HepG2 (cell line): ENCODE measurements around the gene PLXNA1. TPM values are rescaled to one million over a fixed set of nuclear protein-coding genes. Genes with fewer than 3 reads are reported as not detected.

Experiments
- ATAC-seq: fragments of 200-7000 bp; cut with Tn5 transposase; 3 replicates; pipeline ENCODE4 v1.9.1; 2020; ENCODE audit warnings: mild to moderate bottlenecking, moderate library complexity
- BruUV-seq: library from RNA; stranded (reverse); fragments of 400-500 nt; replicated peaks from 2 replicates; lab custom pipeline; 2021; lab: Mats Ljungman, UMichigan
- CTCF ChIA-PET: fragments of 300-600 bp; formaldehyde crosslinking; extraction: SDS; loops from one replicate; lab custom pipeline; 2021; ENCODE audit warnings: low total read pairs, inconsistent platforms, low intra/inter-chr PET ratio; lab: Yijun Ruan, JAX
- POLR2A ChIA-PET: fragments of 350-600 bp; sonication (Branson Sonifier 250); formaldehyde crosslinking; loops from one replicate; lab custom pipeline; 2020; ENCODE audit warnings: antibody characterized with exemption, inconsistent platforms; lab: Yijun Ruan, JAX
- DNase-seq: peaks from one replicate; pipeline ENCODE4 v3.0.0-alpha.2; 2015; ENCODE audit warnings: low spot score
- FAIRE-seq: peaks from 3 replicates; lab custom pipeline; 2011; peaks lifted over from hg19 to GRCh38; lab: Jason Lieb, UNC
- H2AFZ ChIP-seq: one replicate; pipeline ENCODE4 v1.6.1; 2011; ENCODE audit warnings: low read length, inconsistent platforms
- H3K27ac ChIP-seq: fragments of 300-600 bp; 3 replicates; pipeline ENCODE4 v1.8.0; 2011; ENCODE audit warnings: mixed run types, mild to moderate bottlenecking, mixed read lengths, low read length, inconsistent platforms; ENCODE audit not compliant: insufficient read depth; ENCODE audit errors: extremely low read length
- H3K27me3 ChIP-seq, 2 experiments: fragments of 200-600 bp in 1 of 2; 2 replicates in 1 of 2; 3 replicates in 1 of 2; pipeline versions ENCODE4 v1.6.0 to v1.8.0; 2011; ENCODE audit warnings: low read length in 2 of 2, mild to moderate bottlenecking in 2 of 2, moderate library complexity in 2 of 2, inconsistent platforms in 1 of 2; ENCODE audit not compliant: insufficient read depth in 2 of 2, control insufficient read depth in 1 of 2
- H3K36me3 ChIP-seq, 2 experiments: fragments of 200-600 bp in 1 of 2; replicated peaks in 1 of 2; 2 replicates in 1 of 2; 3 replicates in 1 of 2; pipeline versions ENCODE4 v1.5.1 to v1.8.0; 2011; ENCODE audit warnings: low read length in 2 of 2, inconsistent platforms in 1 of 2; ENCODE audit not compliant: insufficient read depth in 2 of 2, control insufficient read depth in 1 of 2
- H3K4me1 ChIP-seq: 2 replicates; pipeline ENCODE4 v1.5.1; 2012; ENCODE audit warnings: low read length, inconsistent platforms; ENCODE audit not compliant: insufficient read depth
- H3K4me2 ChIP-seq: 2 replicates; pipeline ENCODE4 v1.6.0; 2011; ENCODE audit warnings: low read depth, low read length, inconsistent platforms
- H3K4me3 ChIP-seq, 3 experiments: fragments of 200-600 bp in 1 of 3; sonication (generic), shearing (Covaris generic) in 1 of 3; replicated peaks in 1 of 3; 2 replicates each; pipeline ENCODE4 v1.5.1; 2011 to 2016; ENCODE audit warnings: low read length in 3 of 3, inconsistent platforms in 2 of 3, low read depth in 2 of 3, mild to moderate bottlenecking in 2 of 3, control low read depth in 1 of 3, mixed read lengths in 1 of 3; ENCODE audit not compliant: insufficient read depth in 1 of 3
- H3K79me2 ChIP-seq: one replicate; pipeline ENCODE4 v1.6.1; 2011; ENCODE audit warnings: low read length, inconsistent platforms; ENCODE audit not compliant: insufficient read depth
- H3K9ac ChIP-seq: 2 replicates; pipeline ENCODE4 v1.6.0; 2011; ENCODE audit warnings: mild to moderate bottlenecking, low read depth, low read length, inconsistent platforms; ENCODE audit not compliant: insufficient read depth
- H3K9me3 ChIP-seq: 2 replicates; pipeline ENCODE4 v1.5.1; 2012; ENCODE audit warnings: mild to moderate bottlenecking, low read length
- H4K20me1 ChIP-seq: 2 replicates; pipeline ENCODE4 v1.6.0; 2011; ENCODE audit warnings: inconsistent platforms, mild to moderate bottlenecking, low read length, moderate library complexity; ENCODE audit not compliant: insufficient read depth
- BHLHE40 ChIP-seq: IDR thresholded peaks from 2 replicates; pipeline ENCODE4 v1.6.1; 2011; ENCODE audit warnings: low read length, improper control_type of control experiment
- ERF ChIP-seq: IDR thresholded peaks from 2 replicates; pipeline ENCODE4 v1.6.1; 2018; ENCODE audit warnings: missing biosample characterization, missing genetic modification reagents
- MLLT10 ChIP-seq: sonication (generic); formaldehyde crosslinking; IDR thresholded peaks from 2 replicates; pipeline ENCODE4 v1.4.0; 2020; ENCODE audit warnings: missing genetic modification reagents
- MTF1 ChIP-seq: sonication (generic); formaldehyde crosslinking; IDR thresholded peaks from 2 replicates; pipeline ENCODE4 v1.5.0; 2020; ENCODE audit warnings: missing genetic modification reagents
- MTF2 ChIP-seq: sonication (generic); formaldehyde crosslinking; IDR thresholded peaks from 2 replicates; pipeline ENCODE4 v1.5.0; 2020; ENCODE audit warnings: missing genetic modification reagents, borderline replicate concordance
- NPAS2 ChIP-seq: sonication (generic); formaldehyde crosslinking; IDR thresholded peaks from 2 replicates; pipeline ENCODE4 v1.8.0; 2022; ENCODE audit warnings: mild to moderate bottlenecking, missing genetic modification reagents, borderline replicate concordance
- POLR2A ChIP-seq, 2 experiments: IDR thresholded peaks; 2 replicates each; pipeline ENCODE4 v1.6.1; 2011; ENCODE audit warnings: low read depth in 2 of 2, low read length in 2 of 2, mild to moderate bottlenecking in 1 of 2, moderate library complexity in 1 of 2; ENCODE audit not compliant: insufficient read depth in 1 of 2
- RCOR2 ChIP-seq: IDR thresholded peaks from 2 replicates; pipeline ENCODE4 v1.6.1; 2016; ENCODE audit warnings: missing biosample characterization, missing genetic modification reagents
- SMAD1 ChIP-seq: sonication (generic); formaldehyde crosslinking; IDR thresholded peaks from 2 replicates; pipeline ENCODE4 v1.4.0; 2020; ENCODE audit warnings: missing genetic modification reagents, low read depth, mild to moderate bottlenecking, borderline replicate concordance
- YEATS4 ChIP-seq: sonication (generic); formaldehyde crosslinking; IDR thresholded peaks from 2 replicates; pipeline ENCODE4 v1.4.0; 2020; ENCODE audit warnings: missing genetic modification reagents, borderline replicate concordance
- ZFX ChIP-seq: sonication (generic); formaldehyde crosslinking; IDR thresholded peaks from 2 replicates; pipeline ENCODE4 v1.4.0; 2020; ENCODE audit warnings: mild to moderate bottlenecking, low read depth, missing genetic modification reagents, moderate library complexity
- ZFY ChIP-seq: sonication (generic); formaldehyde crosslinking; IDR thresholded peaks from 2 replicates; pipeline ENCODE4 v1.4.0; 2020; ENCODE audit warnings: missing genetic modification reagents
- ZIK1 ChIP-seq: sonication (generic); formaldehyde crosslinking; IDR thresholded peaks from 2 replicates; pipeline ENCODE4 v1.5.0; 2020; ENCODE audit warnings: mild to moderate bottlenecking, low read depth, missing genetic modification reagents, borderline replicate concordance
- ZNF468 ChIP-seq: sonication (generic); formaldehyde crosslinking; IDR thresholded peaks from 2 replicates; pipeline ENCODE4 v1.8.0; 2022; ENCODE audit warnings: mild to moderate bottlenecking, moderate library complexity, missing genetic modification reagents
- ZNF629 ChIP-seq: sonication (generic); formaldehyde crosslinking; conservative IDR thresholded peaks from 2 replicates; pipeline ENCODE4 v1.5.0; 2020; ENCODE audit warnings: missing genetic modification reagents
- WGBS: methylation state at CpG from one replicate; pipeline ENCODE4 v1.1.6; 2017; ENCODE audit warnings: low lambda C conversion rate; 5-methylcytosine and 5-hydroxymethylcytosine counted together
- in situ Hi-C: cut with HindIII; loops from 2 replicates; pipeline ENCODE4 v1.10.0; 2017; ENCODE audit warnings: low pct_unique_long_range_greater_than_20kb; ENCODE audit not compliant: extremely low pct_ligation_motif_present
- intact Hi-C: fragments of 100-400 bp; cut with micrococcal nuclease; formaldehyde crosslinking; loops from one replicate; pipeline ENCODE4 v1.10.0; 2022; ENCODE audit not compliant: unreplicated experiment
- polyA plus RNA-seq, 8 experiments: library from polyadenylated mRNA; depleted of rRNA in 3 of 8; stranded (reverse) in 7 of 8; unstranded in 1 of 8; fragments of >200 nt; fragmentation: Illumina TruSeq in 4 of 8; extraction: Trizol in 4 of 8; gene quantifications; 2 replicates each; pipeline versions ENCODE4 v1.2.1 to v1.2.3, GENCODE V29; 2011 to 2016; ENCODE audit warnings: low read depth in 4 of 8, missing spikeins in 1 of 8, mixed read lengths in 1 of 8; ENCODE audit not compliant: insufficient read depth in 1 of 8
- total RNA-seq, 5 experiments: library from RNA; depleted of rRNA; stranded (reverse); fragments of >200 nt; fragmentation: Illumina TruSeq; extraction: Trizol; gene quantifications; 2 replicates each; pipeline ENCODE4 v1.2.3, GENCODE V29; 2016; ENCODE audit warnings: low read depth in 1 of 5
- TF ChIP-seq, protein P1 (sequence below): sonication (generic); formaldehyde crosslinking; IDR thresholded peaks from 2 replicates; pipeline ENCODE4 v1.4.0; 2020; ENCODE audit warnings: missing genetic modification reagents, mild to moderate bottlenecking, borderline replicate concordance
- TF ChIP-seq, protein P2 (sequence below): sonication (generic); formaldehyde crosslinking; IDR thresholded peaks from 2 replicates; pipeline ENCODE4 v1.5.0; 2020; ENCODE audit warnings: mild to moderate bottlenecking, missing genetic modification reagents, moderate library complexity
- TF ChIP-seq, protein P3 (sequence below): sonication (generic); formaldehyde crosslinking; IDR thresholded peaks from 2 replicates; pipeline ENCODE4; 2020; ENCODE audit warnings: missing genetic modification reagents, mild to moderate bottlenecking, borderline replicate concordance
- TF ChIP-seq, protein P4 (sequence below): sonication (generic); formaldehyde crosslinking; IDR thresholded peaks from 2 replicates; pipeline ENCODE4 v1.9.0; 2021; ENCODE audit warnings: missing genetic modification reagents, borderline replicate concordance

Gene PLXNA1
- total and polyA plus RNA-seq, 2 of the 13 experiments (the other 11 are each of a cell fraction or from before 2014, with no cell fraction given): 16.6 to 18.2 TPM

DNA sequence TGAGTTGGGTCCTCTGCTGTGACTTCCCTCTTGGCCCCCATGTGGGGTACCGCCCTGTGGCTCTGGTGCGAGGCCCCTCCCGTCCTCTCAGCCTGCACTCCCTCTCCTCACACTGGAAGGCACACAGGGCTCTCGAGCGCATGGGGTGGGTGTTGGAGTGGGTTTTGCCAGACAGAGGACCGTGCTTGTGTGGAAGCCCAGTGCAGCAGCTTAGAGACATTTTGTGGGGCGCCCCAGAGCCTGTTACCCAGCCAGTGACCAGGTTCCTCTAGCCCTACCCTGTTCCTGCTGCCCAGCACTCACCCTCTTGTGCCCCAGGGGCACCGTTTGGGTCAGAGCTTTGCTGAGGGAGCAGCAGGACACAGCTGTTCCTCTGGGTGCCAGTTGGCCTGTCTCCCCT is 9.9 kb downstream of the PLXNA1 start:
- DNase-seq (no peak), ATAC-seq (no peak), FAIRE-seq (no peak)
- in situ Hi-C loops: no loop called here
- WGBS: 100% methylated on average over 5 of the region's 8 CpGs
- CTCF ChIA-PET: no interaction called here
- Histone ChIP-seq H3K36me3 (peaks cover 21 to 24% of the 10 kb centered on the region in 2 experiments; a peak in 4 of 5 replicates), H3K4me2 (no peak overlapping the region), H3K79me2 (no peaks in the 10 kb centered on the region), H2AFZ (no peak overlapping the region), H3K9me3 (no peaks in the 10 kb centered on the region), H3K4me1 (no peaks in the 10 kb centered on the region), H4K20me1 (peaks cover 4% of the 10 kb centered on the region; the same call in 1 of the 2 replicates), H3K27ac (no peak overlapping the region), H3K27me3 (no peaks in the 10 kb centered on the region), H3K9ac (no peak overlapping the region), H3K4me3 (no peak overlapping the region)
- intact Hi-C loops: no loop called here
- POLR2A ChIA-PET: no interaction called here
- BruUV-seq: no TSS peak
- TF ChIP-seq ERF (CRISPR knock-in tag) (no peak), SMAD1 (CRISPR knock-in tag) (no peak), ZNF629 (CRISPR knock-in tag) (no peak), ZIK1 (no peak), BHLHE40 (no peak), NPAS2 (no peak), MTF1 (CRISPR knock-in tag) (no peak), ZFY (CRISPR knock-in tag) (no peak), MTF2 (CRISPR knock-in tag) (no peak), ZFX (no peak), YEATS4 (CRISPR knock-in tag) (no peak), RCOR2 (CRISPR knock-in tag) (no peak), POLR2A (IDR thresholded peaks at IDR 0.05; ENCODE audit: insufficient read depth in 1 of 2, low read depth in 2 of 2, low read length in 2 of 2) (no peak), MLLT10 (CRISPR knock-in tag) (no peak), ZNF468 (no peak)
- TF ChIP-seq, protein P1, sequence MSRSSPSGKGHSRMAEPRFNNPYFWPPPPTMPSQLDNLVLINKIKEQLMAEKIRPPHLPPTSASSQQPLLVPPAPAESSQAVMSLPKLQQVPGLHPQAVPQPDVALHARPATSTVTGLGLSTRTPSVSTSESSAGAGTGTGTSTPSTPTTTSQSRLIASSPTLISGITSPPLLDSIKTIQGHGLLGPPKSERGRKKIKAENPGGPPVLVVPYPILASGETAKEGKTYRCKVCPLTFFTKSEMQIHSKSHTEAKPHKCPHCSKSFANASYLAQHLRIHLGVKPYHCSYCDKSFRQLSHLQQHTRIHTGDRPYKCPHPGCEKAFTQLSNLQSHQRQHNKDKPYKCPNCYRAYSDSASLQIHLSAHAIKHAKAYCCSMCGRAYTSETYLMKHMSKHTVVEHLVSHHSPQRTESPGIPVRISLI (CRISPR knock-in tag): no peak
- TF ChIP-seq, protein P2, sequence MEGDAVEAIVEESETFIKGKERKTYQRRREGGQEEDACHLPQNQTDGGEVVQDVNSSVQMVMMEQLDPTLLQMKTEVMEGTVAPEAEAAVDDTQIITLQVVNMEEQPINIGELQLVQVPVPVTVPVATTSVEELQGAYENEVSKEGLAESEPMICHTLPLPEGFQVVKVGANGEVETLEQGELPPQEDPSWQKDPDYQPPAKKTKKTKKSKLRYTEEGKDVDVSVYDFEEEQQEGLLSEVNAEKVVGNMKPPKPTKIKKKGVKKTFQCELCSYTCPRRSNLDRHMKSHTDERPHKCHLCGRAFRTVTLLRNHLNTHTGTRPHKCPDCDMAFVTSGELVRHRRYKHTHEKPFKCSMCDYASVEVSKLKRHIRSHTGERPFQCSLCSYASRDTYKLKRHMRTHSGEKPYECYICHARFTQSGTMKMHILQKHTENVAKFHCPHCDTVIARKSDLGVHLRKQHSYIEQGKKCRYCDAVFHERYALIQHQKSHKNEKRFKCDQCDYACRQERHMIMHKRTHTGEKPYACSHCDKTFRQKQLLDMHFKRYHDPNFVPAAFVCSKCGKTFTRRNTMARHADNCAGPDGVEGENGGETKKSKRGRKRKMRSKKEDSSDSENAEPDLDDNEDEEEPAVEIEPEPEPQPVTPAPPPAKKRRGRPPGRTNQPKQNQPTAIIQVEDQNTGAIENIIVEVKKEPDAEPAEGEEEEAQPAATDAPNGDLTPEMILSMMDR (CRISPR knock-in tag): no peak
- TF ChIP-seq, protein P3, sequence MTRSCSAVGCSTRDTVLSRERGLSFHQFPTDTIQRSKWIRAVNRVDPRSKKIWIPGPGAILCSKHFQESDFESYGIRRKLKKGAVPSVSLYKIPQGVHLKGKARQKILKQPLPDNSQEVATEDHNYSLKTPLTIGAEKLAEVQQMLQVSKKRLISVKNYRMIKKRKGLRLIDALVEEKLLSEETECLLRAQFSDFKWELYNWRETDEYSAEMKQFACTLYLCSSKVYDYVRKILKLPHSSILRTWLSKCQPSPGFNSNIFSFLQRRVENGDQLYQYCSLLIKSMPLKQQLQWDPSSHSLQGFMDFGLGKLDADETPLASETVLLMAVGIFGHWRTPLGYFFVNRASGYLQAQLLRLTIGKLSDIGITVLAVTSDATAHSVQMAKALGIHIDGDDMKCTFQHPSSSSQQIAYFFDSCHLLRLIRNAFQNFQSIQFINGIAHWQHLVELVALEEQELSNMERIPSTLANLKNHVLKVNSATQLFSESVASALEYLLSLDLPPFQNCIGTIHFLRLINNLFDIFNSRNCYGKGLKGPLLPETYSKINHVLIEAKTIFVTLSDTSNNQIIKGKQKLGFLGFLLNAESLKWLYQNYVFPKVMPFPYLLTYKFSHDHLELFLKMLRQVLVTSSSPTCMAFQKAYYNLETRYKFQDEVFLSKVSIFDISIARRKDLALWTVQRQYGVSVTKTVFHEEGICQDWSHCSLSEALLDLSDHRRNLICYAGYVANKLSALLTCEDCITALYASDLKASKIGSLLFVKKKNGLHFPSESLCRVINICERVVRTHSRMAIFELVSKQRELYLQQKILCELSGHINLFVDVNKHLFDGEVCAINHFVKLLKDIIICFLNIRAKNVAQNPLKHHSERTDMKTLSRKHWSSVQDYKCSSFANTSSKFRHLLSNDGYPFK (CRISPR knock-in tag): no peak
- TF ChIP-seq, protein P4, sequence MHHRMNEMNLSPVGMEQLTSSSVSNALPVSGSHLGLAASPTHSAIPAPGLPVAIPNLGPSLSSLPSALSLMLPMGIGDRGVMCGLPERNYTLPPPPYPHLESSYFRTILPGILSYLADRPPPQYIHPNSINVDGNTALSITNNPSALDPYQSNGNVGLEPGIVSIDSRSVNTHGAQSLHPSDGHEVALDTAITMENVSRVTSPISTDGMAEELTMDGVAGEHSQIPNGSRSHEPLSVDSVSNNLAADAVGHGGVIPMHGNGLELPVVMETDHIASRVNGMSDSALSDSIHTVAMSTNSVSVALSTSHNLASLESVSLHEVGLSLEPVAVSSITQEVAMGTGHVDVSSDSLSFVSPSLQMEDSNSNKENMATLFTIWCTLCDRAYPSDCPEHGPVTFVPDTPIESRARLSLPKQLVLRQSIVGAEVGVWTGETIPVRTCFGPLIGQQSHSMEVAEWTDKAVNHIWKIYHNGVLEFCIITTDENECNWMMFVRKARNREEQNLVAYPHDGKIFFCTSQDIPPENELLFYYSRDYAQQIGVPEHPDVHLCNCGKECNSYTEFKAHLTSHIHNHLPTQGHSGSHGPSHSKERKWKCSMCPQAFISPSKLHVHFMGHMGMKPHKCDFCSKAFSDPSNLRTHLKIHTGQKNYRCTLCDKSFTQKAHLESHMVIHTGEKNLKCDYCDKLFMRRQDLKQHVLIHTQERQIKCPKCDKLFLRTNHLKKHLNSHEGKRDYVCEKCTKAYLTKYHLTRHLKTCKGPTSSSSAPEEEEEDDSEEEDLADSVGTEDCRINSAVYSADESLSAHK (CRISPR knock-in tag): no peak
